ENCODE data around the gene PICK1.

PICK1 gene

DNA sequence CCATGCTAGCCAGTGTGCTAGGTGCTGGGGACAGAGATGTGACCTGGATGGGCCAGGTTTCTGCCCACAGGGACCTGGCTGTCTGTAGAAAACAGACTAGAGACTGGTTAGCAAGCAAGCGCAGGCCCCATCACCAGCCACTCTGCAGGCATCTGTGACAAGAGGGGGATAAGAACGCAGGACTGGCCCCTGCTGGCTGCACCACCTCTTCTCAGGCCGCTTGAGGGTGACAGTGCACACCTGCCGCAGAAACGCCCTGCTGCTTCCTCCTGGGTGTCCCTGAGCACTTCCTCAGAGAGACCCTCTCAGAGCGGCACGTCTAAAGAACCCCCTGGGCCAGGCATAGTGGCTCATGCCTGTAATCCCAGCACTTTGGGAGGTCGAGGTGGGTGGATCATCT is 5.9 kb upstream of the PICK1 start:
- no peak for DNase-seq

DNA sequence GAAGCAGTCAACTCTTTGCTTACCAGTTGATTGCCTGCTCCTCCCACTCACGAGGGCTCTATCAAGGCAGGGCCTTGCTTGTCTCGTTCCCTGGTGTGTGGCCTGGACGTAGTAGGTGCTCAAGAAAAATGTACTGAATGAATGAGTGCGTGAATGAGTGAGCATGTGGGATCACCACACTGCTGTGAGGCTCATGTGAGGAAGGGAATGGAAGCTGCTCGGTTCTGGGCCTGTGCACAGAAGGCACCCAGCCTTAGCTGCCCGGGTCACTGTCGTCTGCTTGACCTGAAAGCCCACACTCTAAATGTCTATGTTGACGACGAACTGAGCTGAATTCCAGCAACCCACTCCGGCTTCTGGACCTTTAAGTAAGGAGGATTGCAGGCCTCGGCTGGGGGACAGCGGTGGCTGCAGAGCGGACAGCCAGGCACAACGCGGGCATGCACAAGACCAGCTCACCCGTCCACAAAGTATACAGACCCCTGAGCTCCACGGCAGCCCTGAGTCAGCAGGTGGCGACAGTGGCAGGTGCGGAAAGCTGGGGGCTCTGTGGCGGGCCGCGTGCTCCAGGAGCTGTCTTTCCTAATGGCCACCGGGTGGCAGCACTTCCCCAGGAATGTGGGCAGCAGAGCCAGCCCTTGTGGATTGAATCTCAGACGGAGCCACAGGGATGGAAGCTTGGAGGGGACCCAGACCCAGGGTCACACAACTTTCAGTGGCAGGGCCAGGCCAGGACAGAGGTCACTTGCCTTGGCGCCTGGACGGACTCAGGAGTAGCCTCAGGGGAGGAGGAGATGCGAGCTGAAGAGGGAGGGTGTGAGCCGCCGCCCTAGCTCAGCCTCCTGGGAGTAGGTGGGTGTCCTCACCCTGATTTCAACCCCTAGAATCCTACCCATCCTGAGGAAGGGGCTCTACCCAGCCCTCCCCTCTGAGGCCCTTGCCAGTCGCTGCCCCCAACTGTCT is 5.0 kb upstream of the PICK1 start:
- DNase-seq, result peak; percentile 36

DNA sequence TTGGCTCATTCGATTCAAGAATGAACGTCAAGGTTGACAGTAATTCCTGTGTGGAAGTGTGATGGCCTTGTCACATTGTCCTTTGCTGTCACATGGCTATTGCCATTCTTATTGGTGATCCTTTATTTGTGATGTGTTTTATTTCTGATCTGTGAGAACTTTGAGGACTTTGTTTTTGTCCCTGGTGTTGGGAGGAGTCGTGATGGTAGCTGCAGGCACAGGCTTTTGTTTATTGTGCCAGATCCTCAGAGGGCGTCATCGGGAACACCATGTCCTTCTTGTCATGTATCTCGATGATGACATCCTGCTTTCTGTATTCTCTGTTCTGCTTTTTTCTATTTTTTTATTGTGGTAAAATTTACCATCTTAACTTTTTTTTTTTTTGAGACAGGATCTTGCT is 5.6 kb downstream of the PICK1 start:
- no peak for DNase-seq

DNA sequence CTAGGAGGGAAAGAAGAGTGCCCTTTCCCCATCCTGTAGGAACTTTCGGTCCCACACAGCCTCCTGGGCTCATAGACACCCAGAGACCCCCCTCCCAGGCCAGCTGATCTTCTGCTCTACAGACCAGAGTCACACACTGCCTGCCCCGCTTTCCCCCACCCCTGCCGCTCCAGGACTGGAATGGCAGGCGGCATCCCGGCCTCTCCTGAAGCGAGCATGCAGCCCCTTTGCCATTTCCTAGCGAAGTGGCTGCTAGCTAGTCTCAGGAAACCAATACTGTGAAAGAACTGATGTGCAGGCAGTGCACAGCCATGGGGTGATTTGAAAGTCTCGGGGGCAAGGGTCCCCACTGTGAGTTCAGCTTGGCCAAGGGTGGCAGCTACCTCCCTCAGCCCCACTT is 8.3 kb downstream of the PICK1 start:
- no peak for DNase-seq

DNA sequence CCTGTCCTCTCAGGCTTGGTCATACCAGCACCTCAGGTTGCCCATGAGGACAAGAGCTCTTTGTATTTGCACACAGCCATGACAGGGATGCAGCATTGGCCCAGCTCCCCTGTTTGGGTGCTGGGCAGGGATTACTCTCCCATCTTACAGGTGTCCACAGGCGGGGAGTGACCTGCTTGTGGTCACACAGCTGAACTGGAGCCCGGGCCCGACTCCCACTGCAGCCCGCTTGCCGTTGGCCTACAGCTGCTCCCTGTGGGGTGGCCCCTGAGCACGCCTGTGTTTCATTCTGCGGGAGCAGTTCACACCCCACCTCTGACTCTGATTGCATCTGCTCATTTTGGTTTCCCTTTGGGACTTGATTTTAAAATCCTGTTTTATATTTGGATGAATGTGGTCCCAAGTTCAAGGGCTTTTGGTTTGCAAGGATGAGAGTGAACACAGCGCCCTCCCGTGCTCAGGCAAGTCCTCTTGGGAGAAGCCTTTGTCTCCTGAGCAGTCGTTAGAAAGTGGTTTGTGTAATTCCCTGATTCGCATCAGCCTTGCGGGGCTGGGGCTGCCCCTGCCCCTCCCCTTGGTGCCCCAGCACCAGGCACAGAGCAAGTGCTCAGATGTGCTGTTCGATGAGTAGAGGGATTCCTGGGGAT is 9.3 kb downstream of the PICK1 start:
- DNase-seq, result no peak

DNA sequence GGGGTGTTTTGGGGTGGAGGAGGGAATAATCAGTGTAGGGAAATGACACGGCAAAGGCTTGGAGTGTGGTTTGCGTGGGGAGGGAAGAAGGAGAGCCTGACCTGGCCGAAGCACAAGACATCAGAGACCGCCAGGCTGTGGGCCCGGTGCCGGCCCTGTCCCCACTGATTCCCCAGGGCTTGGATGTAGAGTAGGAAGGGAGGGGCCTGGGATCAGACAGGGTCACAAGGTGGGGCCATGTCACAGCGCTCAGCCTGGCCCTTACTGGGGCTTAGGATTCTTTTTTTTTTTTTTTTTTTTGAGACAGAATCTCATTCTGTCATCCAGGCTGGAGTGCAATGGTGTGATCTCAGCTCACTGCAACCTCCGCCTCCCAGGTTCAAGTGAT is 9.8 kb downstream of the PICK1 start:
- no peak for DNase-seq

DNA sequence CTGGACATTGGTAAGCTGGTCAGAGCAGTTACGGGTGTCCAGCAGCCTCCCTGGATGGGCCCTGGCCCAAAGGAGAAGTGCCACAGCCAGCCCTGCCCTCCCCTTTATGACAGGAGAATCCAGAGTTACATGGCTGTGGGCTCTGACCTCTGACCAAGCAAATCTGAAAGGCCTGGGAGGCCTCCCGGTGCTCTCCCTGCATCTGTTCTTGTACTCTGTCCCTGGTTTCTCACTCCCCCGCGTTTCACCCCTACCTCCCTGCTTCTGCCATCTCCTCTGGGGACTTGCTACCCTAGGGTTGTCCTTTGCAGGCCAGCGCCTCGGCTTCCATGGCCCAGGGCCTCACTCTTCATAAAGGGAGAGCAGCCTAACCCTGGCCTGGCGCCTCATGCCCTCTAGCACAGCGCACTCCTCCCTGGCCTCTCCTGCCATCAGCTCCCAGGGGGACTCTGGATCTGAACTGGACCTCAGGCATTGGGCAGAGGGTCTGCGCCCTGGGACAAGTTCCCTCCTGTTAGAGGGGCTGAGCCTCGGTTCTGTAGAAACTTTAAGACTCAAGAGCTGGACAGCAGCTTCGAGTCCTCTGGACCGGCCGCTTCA is 10.7 kb downstream of the PICK1 start:
- DNase-seq, result no peak

DNA sequence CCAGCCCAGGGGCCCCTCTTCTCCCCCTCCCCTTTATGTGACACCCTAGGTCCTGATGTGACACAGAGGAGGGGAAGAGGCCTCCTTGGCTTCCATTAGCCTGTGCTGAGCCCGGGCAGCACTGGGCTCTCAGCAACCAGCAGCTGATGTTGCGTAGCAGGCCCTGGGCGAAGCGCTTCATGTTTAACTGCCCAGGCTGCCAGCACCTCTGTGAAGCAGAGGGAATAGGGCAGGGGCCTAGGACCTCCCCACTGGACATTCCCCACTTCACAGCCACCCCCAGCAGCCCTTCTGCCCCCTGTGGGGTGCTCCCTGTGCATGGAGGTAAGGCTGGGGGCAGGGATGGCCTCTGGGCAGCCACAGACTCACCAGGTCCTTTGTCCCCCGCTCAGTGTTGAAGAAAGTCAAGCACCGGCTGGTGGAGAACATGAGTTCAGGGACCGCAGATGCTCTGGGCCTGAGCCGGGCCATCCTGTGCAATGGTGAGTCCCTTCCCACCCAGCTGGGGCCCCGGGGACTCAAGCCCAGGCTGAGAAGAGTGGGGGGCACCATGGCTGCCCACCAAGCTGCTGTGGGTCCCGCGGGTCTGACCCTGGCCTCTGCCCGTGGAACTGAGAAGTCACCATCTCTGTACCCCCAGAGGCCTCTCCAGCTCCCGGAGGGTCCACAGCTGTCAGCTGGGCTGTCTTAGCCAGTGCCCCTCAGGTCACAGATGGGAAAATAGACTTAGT is 11.6 kb downstream of the PICK1 start:
- DNase-seq, result no peak

GRCh38 chr22:38069372-38070249 is 12.4 kb downstream of the PICK1 start:
- no peak for DNase-seq

GRCh38 chr22:38070250-38070921 is 13.2 kb downstream of the PICK1 start:
- DNase-seq, result no peak

DNA sequence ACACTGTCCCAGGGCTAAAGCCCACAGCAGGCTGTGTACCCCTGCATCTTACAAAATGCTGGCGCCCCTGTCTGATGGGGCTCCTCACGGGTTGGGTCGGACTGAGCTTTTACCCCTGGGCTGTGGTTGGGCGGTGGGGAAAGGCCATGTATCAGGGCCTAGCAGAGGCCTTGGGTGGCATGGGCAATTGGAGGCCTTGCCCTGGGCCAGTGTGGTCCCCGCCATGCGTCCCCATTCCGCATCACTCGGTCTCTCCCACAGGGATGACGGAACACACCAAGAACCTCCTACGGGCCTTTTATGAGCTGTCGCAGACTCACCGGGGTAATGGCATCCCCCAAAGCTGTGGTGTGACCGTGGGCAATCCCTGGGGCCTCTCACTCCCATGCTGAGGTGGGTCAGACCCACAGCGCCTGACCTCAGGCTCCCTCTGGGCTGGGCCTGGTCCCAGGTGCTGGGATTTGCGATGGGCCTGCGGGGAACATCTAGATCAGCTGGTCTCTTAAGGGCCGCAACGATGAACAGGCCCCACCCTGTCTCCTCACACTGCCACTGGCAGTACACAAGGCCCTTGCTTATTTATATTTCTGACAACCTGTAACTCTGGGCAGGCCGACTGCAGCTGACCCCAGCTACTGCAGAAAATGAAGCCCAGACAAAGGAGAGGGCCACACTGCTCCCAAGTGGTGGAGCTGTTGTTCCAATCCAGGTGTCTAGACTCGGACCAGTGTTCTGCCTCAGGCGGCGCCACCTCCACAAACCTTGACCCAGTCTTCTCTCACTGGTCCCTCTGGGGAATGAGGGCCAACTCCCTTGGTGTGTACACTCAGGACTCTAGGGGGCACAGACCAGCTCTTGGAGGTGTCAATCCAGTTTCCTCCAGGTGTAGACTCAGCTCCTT is 14.5 kb downstream of the PICK1 start:
- no peak for DNase-seq

GRCh38 chr22:38072322-38073149 is 15.3 kb downstream of the PICK1 start:
- DNase-seq, result no peak

DNA sequence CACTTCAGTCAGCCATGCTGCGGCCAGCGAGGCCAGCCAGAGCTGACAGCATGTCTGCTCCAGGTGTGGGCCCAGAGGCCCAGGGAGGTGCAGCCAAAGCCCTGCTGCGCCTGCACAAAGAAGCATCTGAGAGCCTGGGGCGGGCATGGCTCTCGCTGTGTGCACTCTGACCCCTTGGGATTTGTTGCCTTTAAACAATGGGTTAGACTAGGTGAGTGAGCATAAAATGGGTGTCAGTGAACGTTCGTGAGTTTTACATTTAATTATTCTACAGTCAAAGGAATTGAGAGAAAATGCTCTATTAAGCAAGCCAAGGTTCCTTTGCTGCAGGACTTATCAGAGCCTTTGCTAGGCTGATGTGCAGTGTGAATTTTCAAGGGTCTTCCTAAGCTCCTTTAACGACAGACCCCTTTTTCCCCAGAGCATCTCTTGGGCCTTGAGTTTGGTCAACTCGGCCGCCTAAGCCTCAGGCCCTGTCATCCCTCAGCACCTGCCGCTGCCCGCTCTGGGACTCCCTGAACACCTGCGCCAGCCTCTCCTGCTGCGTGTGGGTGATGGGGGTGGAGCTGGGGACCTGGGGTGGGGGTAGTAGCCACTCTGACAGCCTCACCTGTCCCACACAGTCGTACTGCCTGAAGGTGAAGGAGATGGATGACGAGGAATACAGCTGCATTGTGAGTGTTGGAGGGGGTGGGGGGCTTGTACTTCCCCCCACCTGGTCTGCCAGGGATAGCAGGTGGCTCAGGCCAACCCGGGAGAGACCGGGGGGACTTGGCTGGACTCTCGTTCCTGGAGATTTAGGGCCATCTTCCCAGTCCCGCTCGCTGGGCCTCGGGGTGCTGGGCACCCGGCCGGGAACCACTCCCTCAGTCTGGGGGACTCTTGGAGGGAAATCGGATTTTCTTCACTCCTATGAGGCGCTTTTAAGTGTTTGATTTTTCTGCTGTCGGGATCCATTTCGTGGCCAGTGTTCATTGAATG is 16.2 kb downstream of the PICK1 start:
- no peak for DNase-seq

GRCh38 chr22:38074181-38075104 is 17.2 kb downstream of the PICK1 start:
- no peak for DNase-seq

DNA sequence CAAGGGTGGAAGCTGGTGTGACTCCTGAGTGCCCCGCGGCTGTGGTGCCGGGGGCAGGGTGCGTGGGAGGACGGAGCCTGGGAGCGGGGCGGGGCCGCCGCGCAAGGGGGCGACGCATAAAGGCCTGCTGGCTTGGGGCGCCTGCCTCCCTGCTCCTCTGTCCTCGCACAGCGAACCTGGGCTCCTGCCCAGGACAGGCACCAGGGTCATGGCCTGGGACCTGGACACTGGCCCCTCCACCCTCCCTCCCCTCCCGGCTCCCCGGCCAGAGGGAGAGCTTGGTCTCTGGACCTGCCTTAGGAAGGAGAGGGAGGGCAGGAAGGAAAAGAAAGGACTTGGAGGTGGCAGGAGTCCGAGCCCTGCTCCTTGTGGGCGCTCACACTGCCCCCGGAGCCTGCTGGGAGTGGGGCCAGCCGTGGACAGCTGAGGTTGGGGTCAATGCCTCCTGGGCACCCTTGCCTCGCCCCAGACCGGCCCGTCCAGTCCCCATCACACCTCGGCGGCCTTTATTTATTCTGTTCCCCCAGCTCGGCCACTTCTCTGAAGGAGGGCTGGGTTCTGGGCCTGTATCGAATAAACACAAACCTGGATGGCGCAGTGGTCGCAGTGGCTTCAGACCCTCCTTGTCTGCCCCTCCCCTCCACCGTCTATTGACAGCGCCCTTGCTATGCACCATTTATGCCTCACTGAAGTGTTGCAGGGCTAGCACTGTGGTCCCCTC is 18.1 kb downstream of the PICK1 start:
- DNase-seq, result no peak

GRCh38 chr22:38075961-38076360 is 18.8 kb downstream of the PICK1 start:
- DNase-seq, result no peak

Data from NCI-H510A (cell line).